Astrocyte (in vitro differentiated cells and primary cell): ENCODE measurements around the gene TCP1. TPM values are rescaled to one million over a fixed set of nuclear protein-coding genes. Genes with fewer than 3 reads are reported as not detected.

Experiments used
- DNase-seq: peaks from one replicate; pipeline ENCODE4 v3.0.0-alpha.2; 2010; ENCODE audit warnings: low read depth
- FAIRE-seq: peaks from 2 replicates; lab custom pipeline; 2011; peaks lifted over from hg19 to GRCh38; lab: Jason Lieb, UNC
- H2AFZ ChIP-seq: 2 replicates; pipeline ENCODE4 v1.6.0; 2012; ENCODE audit warnings: low read depth, low read length, inconsistent platforms
- H3K27ac ChIP-seq: 2 replicates; pipeline ENCODE4 v1.5.1; 2011; ENCODE audit warnings: low read depth, low read length, inconsistent platforms
- H3K27me3 ChIP-seq: 2 replicates; pipeline ENCODE4 v1.6.0; 2011; ENCODE audit warnings: low read length, inconsistent platforms; ENCODE audit not compliant: insufficient read depth
- H3K36me3 ChIP-seq: 2 replicates; pipeline ENCODE4 v1.5.1; 2011; ENCODE audit warnings: low read length, inconsistent platforms; ENCODE audit not compliant: insufficient read depth
- H3K4me1 ChIP-seq: 2 replicates; pipeline ENCODE4 v1.5.1; 2011; ENCODE audit warnings: low read length, inconsistent platforms; ENCODE audit not compliant: insufficient read depth
- H3K4me2 ChIP-seq: 2 replicates; pipeline ENCODE4 v1.6.0; 2012; ENCODE audit warnings: low read length, inconsistent platforms
- H3K4me3 ChIP-seq: 2 replicates; pipeline ENCODE4 v1.5.1; 2011; ENCODE audit warnings: low read depth, mild to moderate bottlenecking, low read length, inconsistent platforms; ENCODE audit not compliant: insufficient read depth
- H3K79me2 ChIP-seq: 2 replicates; pipeline ENCODE4 v1.6.0; 2012; ENCODE audit warnings: mild to moderate bottlenecking, low read length, inconsistent platforms; ENCODE audit not compliant: insufficient read depth
- H3K9ac ChIP-seq: 2 replicates; pipeline ENCODE4 v1.6.0; 2012; ENCODE audit warnings: mild to moderate bottlenecking, low read length, inconsistent platforms
- H3K9me3 ChIP-seq: 2 replicates; pipeline ENCODE4 v1.5.1; 2012; ENCODE audit warnings: low read depth, mild to moderate bottlenecking, low read length, inconsistent platforms; ENCODE audit not compliant: insufficient read depth
- H4K20me1 ChIP-seq: 2 replicates; pipeline ENCODE4 v1.6.0; 2012; ENCODE audit warnings: low read length, inconsistent platforms; ENCODE audit not compliant: insufficient read depth
- H3K27ac Mint-ChIP-seq: one replicate; pipeline ENCODE4 v1.8.0; 2021; ENCODE audit warnings: mild to moderate bottlenecking, mixed read lengths; ENCODE audit not compliant: unreplicated experiment
- H3K27me3 Mint-ChIP-seq: one replicate; pipeline ENCODE4 v1.8.0; 2021; ENCODE audit warnings: low read depth, mixed read lengths; ENCODE audit not compliant: unreplicated experiment
- H3K36me3 Mint-ChIP-seq: one replicate; pipeline ENCODE4 v1.8.0; 2021; ENCODE audit warnings: low read depth, mixed read lengths; ENCODE audit not compliant: unreplicated experiment
- H3K4me1 Mint-ChIP-seq: one replicate; pipeline ENCODE4 v1.8.0; 2021; ENCODE audit warnings: low read depth, mixed read lengths; ENCODE audit not compliant: unreplicated experiment
- H3K4me3 Mint-ChIP-seq: one replicate; pipeline ENCODE4 v1.8.0; 2021; ENCODE audit warnings: mild to moderate bottlenecking, moderate library complexity, mixed read lengths; ENCODE audit not compliant: unreplicated experiment
- H3K9me3 Mint-ChIP-seq: one replicate; pipeline ENCODE4 v1.8.0; 2021; ENCODE audit warnings: mild to moderate bottlenecking, mixed read lengths; ENCODE audit not compliant: unreplicated experiment
- CTCF ChIP-seq: IDR thresholded peaks from 2 replicates; pipeline ENCODE4 v1.5.1; 2011; ENCODE audit warnings: low read depth, mild to moderate bottlenecking, inconsistent platforms, low read length, moderate library complexity; ENCODE audit not compliant: insufficient read depth
- EZH2 ChIP-seq: IDR thresholded peaks from 2 replicates; pipeline ENCODE4 v1.6.1; 2012; ENCODE audit warnings: mild to moderate bottlenecking, low read length, inconsistent platforms; ENCODE audit not compliant: insufficient read depth
- total RNA-seq: library from RNA; stranded (reverse); gene quantifications from 2 replicates; pipeline ENCODE4 v1.2.1, GENCODE V29; 2021

Gene TCP1
- total RNA-seq, 1 donor from 2014 or later, result 256 TPM

- peaks cover 40% of the 10 kb centered on the region for H3K36me3 ChIP-seq
- no peaks in the 10 kb centered on the region for H3K9me3 ChIP-seq
- peak overlapping the region; percentile 97 for H3K9ac ChIP-seq
- peaks cover 21% of the 10 kb centered on the region for H3K4me1 Mint-ChIP-seq
- H2AFZ ChIP-seq, result no peak overlapping the region
- peak overlapping the region; percentile 92 for H3K4me3 Mint-ChIP-seq
- no peak for DNase-seq
- peaks cover 11% of the 10 kb centered on the region for H3K36me3 Mint-ChIP-seq
- H3K27me3 ChIP-seq, result no peaks in the 10 kb centered on the region
- H3K4me1 ChIP-seq, result peaks cover 20% of the 10 kb centered on the region
- H3K9me3 Mint-ChIP-seq, result no peaks in the 10 kb centered on the region
- peak overlapping the region; percentile 85 for H3K4me3 ChIP-seq
- H3K79me2 ChIP-seq, result peaks cover 88% of the 10 kb centered on the region
- peak overlapping the region; percentile 95 for H3K4me2 ChIP-seq
- no peak for FAIRE-seq
- TF ChIP-seq EZH2 (no peak), CTCF (no peak)
- H3K27me3 Mint-ChIP-seq, result no peaks in the 10 kb centered on the region
- peaks cover 56% of the 10 kb centered on the region for H4K20me1 ChIP-seq
- peak overlapping the region; percentile 72 for H3K27ac Mint-ChIP-seq
- peak overlapping the region; percentile 15 for H3K27ac ChIP-seq
Observed at GRCh38 chr6:159788276-159788675, 1.1 kb downstream of the TCP1 start.

GRCh38 chr6:159778542-159779103 lies 10.8 kb downstream of the TCP1 start:
- no peaks in the 10 kb centered on the region for H3K27me3 Mint-ChIP-seq
- H3K27ac ChIP-seq, result no peak overlapping the region
- FAIRE-seq, result peak; percentile 9

More at GRCh38 chr6:159778542-159779103, 10.8 kb downstream of the TCP1 start:
- H3K4me3 Mint-ChIP-seq, result no peak overlapping the region
- peaks cover 2% of the 10 kb centered on the region for H3K9me3 Mint-ChIP-seq
- Histone ChIP-seq H3K4me3 (no peak overlapping the region), H3K9ac (no peak overlapping the region), H3K36me3 (peaks cover 73% of the 10 kb centered on the region), H3K4me1 (no peaks in the 10 kb centered on the region), H3K79me2 (peaks cover 27% of the 10 kb centered on the region), H4K20me1 (peaks cover 58% of the 10 kb centered on the region), H3K4me2 (no peak overlapping the region), H3K27me3 (no peaks in the 10 kb centered on the region), H2AFZ (no peak overlapping the region), H3K9me3 (no peaks in the 10 kb centered on the region)
- H3K27ac Mint-ChIP-seq, result peak overlapping the region; percentile 1
- peaks cover 10% of the 10 kb centered on the region for H3K4me1 Mint-ChIP-seq
- no peak for DNase-seq
- TF ChIP-seq CTCF (no peak), EZH2 (no peak)
- peaks cover 20% of the 10 kb centered on the region for H3K36me3 Mint-ChIP-seq
